CD1c-positive myeloid dendritic cell (primary cell): ENCODE measurements around the gene ACTR1A.
"Not testable (repeated sequence)": the region's sequence is repeated elsewhere in the genome, so short reads cannot be mapped to it uniquely, and the experiment has no call there.

Experiments used
- DNase-seq: peaks from one replicate; pipeline ENCODE4 v3.0.0-alpha.2; 2016; ENCODE audit errors: extremely low spot score

Gene ACTR1A

DNA sequence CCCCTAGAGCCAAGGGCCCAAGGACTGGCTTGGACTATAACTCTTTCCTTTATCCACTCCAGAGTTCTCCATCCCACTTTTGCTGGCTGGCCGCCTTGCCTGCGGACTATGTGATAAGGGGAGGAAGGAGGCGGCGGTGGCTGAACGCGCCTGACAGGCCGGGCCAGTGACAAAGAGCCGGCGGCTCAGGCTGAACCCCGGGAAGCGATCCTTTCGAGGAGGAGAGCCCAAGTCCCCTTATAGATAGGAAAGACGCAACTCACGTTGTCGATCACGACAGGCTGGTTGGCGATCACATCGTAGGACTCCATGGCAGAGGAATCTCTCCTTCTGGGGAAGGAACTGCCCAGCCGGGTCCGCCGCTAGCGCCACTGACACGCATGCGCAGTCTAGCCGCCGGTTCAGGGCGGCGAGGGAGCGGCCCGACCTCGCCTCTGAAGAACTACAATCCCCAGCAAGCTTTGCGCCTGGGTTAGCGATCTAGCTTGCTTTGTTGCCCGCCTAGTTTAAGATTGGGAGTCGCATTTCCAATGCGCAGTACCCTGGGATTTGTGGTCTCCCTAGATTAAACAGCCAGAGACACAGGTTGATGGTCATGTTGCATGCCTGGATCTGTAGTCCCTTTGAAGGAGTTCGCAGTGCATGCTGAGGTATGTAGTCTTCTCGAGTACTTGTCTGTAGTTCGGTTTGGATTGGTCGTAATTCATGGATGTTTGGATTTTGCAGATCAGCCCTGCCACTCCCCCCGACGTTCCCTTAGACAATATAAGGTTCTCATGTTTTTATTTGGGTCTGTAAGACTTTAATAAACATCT, at the start of gene ACTR1A:
Gene ACTR1A (minus strand): TSS at position 376 of the 815 bp plus-strand sequence. CDS start 65 bp downstream, at position 311.
- DNase-seq = peak; percentile 98

DNA sequence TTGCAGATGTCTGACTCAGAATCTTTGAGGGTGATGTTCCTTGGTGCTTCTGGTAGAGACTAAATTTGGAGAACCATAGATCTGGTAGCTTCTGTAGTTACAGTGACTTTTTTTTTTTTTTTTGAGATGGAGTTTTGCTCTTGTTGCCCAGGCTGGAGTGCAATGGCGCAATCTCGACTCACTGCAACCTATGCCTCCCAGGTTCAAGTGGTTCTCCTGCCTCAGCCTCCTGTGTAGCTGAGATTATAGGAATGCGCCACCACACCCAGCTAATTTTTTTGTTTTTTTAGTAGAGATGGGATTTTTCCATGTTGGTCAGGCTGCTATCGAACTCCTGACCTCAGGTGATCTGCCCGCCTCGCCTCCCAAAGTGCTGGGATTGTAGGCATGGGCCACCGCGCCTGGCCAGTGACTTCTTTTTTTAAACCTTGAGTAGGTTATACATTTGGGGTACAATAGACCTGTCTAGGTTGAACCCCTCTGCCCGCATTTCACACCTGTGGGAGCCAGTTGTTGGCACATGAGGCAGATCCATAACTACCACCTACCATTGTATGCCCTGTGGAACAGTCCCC, 48.2 kb upstream of the ACTR1A start:
- no peak for DNase-seq

DNA sequence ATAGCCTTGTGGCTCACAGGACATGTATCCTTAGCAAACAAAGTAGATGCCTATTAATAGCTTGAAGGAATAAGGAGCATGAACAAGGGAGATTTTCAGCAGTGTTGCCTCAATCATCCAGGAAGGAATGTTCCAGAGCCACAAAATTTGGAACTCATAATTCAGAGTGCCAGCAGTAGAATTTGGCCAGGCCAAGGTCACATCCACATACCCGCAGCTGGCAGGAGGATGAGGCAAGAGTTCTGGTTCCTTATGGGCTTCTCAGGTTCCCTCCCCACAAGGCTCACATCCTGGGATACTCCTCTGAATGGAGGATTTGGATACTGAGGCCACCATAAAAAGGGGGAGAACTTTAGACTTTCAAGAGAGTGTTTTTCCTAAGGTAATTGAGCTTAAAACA, 47.0 kb upstream of the ACTR1A start:
- no peak for DNase-seq

DNA sequence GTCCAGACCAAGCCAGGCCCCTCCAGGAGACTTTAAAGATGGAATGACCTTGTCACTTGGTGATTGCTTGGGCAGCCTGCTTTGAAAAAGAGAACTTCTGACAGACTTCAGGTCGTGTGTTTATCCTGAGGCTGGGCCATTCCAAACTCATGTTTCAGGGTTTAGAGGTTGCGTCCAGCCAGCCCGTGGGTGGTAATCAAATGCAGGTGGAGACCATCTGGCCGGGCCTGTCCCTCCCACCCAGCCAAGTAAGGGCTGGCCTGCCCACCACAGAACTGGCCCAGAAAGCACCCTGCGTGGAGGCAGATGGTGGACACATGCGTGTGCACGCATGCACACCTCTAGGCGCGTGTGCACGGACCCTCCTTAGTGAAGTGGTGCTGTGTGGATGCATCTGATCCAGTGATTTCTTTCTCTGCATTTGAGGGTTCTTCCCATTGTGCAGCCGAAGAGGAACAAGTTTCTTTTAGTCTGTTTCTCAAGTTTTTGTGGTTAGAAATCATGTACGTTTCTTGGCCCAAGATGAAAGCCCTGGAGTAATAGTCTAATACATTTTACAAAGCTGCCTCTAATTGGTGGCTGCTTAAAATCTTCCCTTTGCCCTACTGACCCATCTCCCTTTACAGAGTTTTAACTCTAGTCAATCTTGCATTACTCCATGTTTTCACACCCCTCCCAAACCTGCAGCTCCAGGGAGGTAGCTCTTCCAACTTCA, 44.3 kb upstream of the ACTR1A start:
- peak; percentile 44 for DNase-seq

DNA sequence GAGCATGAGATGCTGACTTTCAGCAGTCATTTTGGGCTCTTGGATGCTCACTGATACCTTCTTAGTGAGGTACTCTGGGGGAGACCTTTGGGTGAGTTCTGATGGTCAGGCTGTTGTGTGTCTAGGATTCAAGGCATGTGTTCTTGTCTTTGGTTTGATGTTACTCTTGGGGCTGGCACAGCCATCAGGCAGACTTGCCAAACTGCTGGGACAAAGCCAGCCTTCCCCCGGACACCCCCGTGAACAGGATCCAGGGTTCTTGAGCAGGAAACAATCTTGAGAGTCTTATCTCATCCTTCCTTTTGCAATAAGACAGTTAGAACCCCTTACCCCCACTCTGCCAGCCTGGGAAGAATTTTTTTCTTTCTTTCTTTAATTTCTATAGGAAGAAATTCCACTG, 43.5 kb upstream of the ACTR1A start:
- DNase-seq = no peak

DNA sequence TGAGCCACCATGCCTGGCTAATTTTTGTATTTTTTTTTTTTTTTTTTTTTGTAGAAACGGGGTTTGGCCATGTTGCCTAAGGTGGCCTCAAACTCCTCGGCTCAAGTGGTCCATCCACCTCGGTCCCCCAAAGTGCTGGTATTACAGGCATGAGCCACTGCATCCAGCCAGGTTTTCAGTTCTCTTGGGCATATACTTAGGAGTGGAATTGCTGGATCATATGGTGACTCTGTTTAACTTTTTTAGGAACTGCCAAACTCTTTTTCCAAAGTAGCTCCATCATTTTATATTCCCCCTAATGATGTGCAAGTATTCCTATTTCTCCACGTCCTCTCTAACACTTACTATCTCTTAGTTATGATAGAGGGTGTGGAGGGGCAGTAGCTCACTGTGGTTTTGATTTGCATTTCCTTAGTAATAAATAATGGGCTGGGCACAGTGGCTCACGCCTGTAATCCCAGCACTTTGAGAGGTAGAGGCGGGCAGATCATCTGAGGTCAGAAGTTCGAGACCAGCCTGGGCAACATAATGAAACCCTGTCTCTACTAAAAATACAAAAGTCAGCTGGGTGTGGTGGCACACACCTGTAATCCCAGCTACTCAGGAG, 42.9 kb upstream of the ACTR1A start:
- no peak for DNase-seq

DNA sequence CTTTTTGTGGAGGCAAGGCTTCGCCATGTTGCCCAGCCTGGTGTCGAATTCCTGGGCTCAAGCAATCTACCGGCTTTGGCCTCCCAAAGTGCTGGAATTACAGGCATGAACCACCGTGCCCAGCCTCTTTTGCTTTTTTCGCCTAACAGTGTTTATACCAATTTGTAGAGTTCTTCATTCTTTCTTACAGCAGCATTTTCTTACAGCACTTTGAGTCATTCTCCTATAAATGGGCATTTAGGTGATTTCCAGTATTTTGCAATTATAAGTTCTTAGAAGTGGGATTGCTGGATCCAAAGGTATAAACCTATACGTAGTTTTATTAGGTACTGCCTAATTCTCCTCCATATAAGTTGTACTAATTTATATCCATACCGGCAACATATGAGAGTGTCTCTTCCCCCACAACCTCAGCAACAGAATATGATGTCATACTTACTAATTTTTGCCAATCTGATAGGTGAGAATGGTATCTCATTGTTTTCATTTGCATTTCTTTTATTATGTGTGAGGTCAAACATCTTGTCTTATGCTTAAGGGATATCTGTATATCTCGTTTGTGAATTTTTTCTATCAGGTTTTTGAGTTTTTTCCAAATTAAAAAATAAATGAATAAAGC, 40.4 kb upstream of the ACTR1A start:
- DNase-seq = peak; percentile 36

DNA sequence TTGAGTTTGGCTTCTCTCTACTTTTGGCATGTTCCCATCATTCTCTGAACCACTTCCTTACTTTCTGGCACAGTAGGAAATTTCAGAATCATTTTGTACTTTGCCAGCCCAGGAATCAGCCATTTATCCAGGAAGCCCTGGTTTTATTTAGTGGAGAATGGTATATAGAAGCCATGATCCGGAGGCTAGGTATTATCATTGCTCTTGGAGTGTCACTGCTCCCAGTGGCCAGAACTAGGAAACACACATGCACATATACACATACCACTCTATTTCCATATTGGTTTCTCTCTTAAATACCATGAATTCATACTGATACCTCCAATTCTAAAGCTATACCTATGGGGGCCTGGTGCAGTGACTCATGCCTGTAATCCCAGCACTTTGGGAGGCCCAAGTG, 37.5 kb upstream of the ACTR1A start:
- no peak for DNase-seq

DNA sequence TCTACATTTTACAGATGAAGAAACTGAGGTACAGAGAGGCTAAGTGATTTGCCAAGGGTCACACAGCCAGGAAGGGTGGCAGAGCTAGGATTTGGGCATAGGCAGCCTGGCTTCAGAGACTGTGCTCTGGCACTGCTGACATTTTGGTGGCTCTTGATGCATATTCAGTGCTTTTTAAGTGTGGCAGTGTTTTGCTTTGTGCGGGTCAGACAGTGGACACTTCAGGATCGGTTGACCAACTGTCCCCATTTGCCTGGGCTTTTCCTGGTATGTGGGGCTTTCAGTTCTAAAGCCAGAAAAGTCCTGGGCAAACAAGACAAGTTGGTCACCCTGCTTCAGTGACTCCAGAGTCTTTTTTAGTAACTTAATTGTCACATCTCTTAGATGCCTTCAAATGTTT, 36.3 kb upstream of the ACTR1A start:
- DNase-seq = no peak

DNA sequence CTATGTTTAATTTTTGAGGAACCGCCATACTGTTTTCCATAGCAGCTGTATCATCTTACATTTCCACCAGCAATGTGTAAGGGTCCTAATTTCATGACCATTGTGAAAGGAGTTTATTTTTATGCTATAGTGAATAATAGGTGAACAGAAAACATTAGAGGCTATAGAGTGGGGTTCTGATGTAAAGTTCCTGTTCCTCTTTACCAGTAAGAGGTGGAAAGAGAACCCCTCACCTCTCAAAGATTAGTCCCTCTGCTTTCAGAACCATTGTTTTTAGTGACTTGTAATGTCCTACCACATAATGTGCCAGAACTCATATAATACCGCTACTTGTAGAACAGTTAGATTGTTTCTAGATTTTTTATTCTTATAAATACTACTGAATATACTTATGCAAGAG, 35.4 kb upstream of the ACTR1A start:
- peak; percentile 34 for DNase-seq

DNA sequence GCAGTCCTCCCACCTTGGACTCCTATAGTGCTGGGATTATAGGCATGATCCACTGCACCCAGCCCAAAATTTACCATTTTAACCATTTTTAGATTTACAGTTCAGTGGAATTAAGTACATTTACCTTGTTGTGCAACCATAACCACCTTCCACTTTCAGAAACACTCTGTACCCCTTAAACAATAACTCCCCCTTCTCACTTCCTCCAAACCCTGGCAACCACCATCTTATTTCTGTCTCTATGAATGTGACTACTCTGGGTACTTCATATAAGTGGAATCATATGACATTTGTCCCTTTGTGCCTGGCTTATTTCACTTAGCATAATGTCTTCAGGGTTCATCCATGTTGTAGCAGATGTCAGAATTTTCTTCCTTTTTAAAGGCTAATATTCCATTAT, 34.9 kb upstream of the ACTR1A start:
- DNase-seq = peak; percentile 29

DNA sequence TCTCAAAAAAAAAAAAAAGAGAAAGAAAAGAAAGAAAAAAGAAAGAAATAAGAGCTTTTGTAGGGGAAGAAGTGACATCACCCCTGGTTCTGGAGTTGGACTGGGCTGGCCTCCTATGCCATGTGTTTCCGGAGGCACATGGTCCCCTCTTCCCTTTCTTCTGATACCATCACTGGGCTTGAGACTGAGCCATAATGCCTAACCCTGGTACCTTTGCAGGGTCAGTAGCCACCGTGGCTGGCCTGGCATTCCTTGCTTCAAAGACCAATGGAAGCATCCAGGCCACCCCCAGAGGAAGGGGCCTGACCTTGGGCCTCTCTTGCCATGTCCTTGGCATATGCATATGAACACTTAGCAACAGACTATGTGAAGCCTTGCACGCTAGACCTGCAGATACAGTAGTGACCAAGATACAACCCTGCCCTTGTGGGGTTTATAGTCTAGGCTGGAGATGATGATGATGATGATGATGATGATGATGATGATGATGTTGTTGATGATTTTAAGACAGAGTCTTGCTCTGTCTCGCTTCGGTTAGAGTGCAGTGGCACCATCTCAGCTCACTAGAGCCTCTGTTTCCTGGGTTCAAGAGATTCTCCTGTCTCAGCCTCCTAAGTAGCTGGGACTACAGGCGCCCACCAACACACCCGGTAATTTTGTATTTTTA, 33.1 kb upstream of the ACTR1A start:
- DNase-seq = no peak

DNA sequence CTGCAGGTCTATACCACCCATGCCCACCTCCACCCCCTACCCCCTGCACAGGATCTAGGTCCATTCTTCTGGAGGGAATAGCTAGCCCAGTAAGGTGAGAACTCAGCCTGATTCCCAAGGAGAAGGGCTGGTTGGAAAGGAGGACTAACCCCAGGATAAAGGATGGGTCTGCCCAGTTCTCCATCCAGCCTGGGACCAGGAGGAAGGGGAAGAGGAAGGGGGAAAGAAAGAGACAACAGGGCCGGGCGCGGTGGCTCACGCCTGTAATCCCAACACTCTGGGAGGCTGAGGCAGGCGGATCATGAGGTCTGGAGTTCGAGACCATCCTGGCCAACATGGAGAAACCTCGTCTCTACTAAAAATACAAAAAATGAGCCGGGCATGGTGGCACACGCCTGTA, 32.5 kb upstream of the ACTR1A start:
- not testable (repeated sequence) for DNase-seq

DNA sequence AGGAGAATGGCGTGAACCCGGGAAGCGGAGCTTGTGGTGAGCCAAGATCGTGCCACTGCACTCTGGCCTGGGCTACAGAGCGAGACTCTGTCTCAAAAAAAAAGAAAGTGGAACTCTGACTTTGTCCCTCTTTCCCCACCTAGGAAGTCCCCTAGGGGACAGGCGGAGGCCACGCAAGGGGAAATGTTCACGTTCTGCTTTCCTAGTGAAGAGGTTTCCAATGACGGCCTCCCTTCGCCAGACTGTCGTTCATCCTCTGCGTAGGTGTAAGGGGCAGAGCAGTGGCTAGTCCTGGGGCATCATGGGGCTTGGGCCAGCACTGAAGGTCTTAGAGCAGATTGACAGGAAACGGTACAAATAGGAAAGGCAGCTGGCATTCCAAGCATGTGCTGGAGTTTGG, 31.8 kb upstream of the ACTR1A start:
- peak; percentile 73 for DNase-seq

DNA sequence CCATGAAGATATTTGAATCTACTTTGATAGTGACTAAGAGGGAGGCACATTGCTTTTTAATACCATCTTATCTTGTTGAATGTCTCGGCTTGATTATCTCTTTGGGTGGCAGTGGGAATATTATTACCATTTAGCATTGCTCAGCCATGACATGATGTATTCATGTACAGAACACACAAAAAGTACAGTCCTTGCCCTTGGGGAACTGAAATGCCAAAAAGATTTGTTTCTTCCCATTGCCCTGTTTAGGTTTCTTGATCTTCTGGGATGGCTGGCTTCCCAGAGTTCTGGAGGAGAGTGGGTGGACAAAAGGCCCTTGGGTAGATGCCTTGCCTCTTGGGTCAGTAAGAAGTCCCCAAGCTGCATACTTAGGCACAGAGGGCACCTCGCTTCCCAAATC, 25.0 kb upstream of the ACTR1A start:
- no peak for DNase-seq

DNA sequence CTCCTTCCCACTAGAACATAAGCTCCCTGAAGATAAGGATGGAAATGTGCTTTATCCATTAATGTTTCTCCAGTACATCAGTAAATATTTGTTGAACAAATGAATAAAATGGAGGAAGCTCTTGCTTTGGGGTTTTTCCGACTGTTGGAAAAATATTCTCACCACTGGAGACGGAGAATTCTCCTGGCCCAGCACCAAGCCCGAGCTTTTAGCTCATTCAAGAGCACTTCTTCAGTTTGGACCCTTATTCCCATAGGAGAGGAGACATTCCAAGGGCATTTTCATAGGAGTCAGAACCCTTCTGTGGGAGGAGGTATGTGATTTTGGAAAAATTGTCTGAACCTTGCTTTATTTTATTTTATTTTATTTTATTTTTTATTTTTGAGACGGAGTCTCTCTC, 22.2 kb upstream of the ACTR1A start:
- DNase-seq = no peak

DNA sequence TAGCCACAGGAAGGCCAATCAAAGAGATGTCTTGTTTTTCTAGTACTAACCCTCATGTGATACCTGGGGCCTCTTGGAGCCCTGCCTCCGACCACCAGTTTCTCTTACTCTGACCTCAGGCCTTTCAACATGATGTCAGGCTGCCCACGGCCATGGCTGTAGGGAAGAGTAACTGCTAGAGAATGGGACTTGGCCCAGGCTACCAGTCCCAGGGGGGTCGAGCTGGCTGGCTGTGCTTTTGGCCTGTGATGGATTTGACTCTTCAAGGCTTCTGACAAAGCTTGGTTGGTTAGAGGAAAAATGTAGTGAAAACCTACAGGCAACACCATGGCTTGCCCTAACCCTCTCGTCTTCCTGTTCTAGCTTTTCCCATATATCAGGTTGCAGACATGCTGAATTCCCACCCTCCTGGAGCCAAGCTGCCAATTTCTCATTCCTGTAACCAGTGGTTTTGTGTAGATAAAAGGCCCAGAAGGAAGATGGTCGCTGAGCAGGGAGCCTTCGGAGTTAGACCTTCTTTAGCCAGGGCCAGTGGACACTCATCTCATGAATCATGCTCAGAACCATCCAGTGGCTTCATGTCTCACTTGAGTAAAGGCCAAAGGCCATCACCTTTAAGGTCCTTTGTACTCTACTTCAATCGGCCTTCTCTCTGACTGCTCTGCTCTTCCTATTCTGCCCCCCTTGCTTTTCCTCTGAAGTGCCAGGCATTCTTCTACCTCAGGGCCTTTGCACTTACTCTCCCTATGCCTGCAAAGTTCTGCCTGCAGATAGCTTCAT, 20.9 kb upstream of the ACTR1A start:
- no peak for DNase-seq

DNA sequence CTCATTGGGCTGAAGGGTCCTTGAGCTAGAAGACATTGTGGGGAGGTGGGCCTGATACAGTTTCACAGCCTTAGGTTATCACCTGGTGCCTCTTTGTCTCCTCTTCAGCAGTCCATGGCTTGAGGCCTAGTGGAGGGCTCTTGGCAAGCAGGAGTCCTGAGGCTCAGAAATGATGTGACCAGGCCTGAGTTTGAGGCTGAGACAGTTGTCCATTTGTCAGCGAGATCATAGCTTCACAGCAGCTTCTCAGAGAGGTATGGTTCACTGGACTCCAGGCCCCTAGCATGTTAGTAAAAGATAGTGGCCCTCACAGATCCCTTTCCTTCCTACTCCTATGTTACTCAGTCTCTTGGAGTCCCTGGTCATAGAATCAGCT, 20.4 kb upstream of the ACTR1A start:
- DNase-seq = no peak

DNA sequence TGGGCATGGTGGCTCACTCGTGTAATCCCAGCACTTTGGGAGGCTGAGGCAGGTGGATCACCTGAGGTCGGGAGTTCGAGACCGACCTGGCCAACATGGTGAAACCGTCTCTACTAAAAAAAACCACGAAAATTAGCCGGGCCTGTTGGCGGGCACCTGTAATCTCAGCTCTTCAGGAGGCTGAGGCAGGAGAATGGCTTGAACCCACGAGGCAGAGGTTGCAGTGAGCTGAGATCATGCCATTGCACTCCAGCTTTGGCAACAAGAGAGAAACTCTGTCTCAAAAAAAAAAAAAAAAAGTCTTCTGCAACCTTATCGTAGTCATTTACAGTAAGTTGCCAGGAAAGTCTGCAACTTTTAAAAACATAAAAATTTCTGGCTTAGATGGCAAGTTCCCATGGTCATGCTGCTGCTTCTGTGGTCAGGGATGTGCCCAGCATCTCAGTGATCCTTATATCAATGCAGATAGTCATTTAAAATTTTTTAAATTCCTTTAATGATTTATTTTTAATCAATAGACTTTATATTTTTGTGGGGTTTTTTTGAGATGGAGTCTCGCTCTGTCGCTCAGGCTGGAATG, 16.8 kb upstream of the ACTR1A start:
- no peak for DNase-seq

DNA sequence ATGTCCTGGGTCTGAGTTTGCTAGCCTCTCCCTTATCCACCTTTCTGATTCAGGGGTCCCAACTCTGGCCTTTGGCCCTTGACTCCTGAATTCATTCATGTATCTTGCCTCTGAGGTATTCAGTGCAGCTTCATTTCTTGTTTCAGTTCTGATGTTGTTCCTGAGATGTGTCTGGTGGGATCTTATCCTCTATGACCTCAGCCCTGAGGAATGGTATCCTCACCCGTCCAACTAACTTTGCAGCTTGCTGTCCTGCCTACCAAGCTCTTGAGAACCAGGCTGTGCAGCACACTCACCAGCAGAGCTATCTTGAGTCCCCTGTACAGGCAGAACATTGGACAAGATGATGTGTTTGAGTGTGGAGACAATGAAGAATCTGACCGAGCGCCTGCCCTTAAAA, 15.0 kb upstream of the ACTR1A start:
- DNase-seq = no peak
